IMR-90 (cell line): Measurements from ENCODE around the gene EVI2A. TPM values are rescaled to one million over a fixed set of nuclear protein-coding genes. Genes with fewer than 3 reads are reported as not detected.
A peak's percentile ranks its signal among the peaks of the same experiment; 100 is the strongest.

Experiments used
- ATAC-seq: fragments of 200-7000 bp; cut with Tn5 transposase; 2 replicates; pipeline ENCODE4 v1.9.1; 2020; ENCODE audit warnings: low read depth, mild to moderate bottlenecking, moderate library complexity
- BruUV-seq: library from RNA; stranded (reverse); fragments of 400-500 nt; replicated peaks from 2 replicates; lab custom pipeline; 2021; lab: Mats Ljungman, UMichigan
- CTCF ChIA-PET: fragments of 300-600 bp; formaldehyde crosslinking; extraction: SDS; loops from one replicate; lab custom pipeline; 2021; ENCODE audit warnings: antibody characterized with exemption; lab: Yijun Ruan, JAX
- POLR2A ChIA-PET: fragments of 300-600 bp; sonication (Branson Sonifier 250); formaldehyde crosslinking; loops from one replicate; lab custom pipeline; 2022; ENCODE audit warnings: antibody characterized with exemption; ENCODE audit not compliant: unreplicated experiment; lab: Charles Lee
- DNase-seq: peaks from one replicate; pipeline ENCODE4 v3.0.0; 2013
- H2AFZ ChIP-seq: replicated peaks from 2 replicates; pipeline ENCODE3; 2013; ENCODE audit warnings: low read length, mild to moderate bottlenecking; ENCODE audit not compliant: poor library complexity
- H2AK5ac ChIP-seq: 2 replicates; pipeline ENCODE4 v1.6.1; 2013; ENCODE audit warnings: low read depth, low read length, inconsistent platforms
- H2AK9ac ChIP-seq: replicated peaks from 2 replicates; pipeline ENCODE3; 2013; ENCODE audit warnings: mild to moderate bottlenecking, low read depth, low read length, moderate library complexity; ENCODE audit not compliant: poor library complexity
- H2BK120ac ChIP-seq: 2 replicates; pipeline ENCODE4 v1.6.1; 2013; ENCODE audit warnings: low read depth, low read length, inconsistent platforms
- H2BK15ac ChIP-seq: 3 replicates; pipeline ENCODE4 v1.6.1; 2013; ENCODE audit warnings: low read depth, low read length, inconsistent platforms
- H2BK20ac ChIP-seq: 2 replicates; pipeline ENCODE4 v1.6.1; 2013; ENCODE audit warnings: low read depth, mild to moderate bottlenecking, inconsistent platforms, low read length, moderate library complexity
- H2BK5ac ChIP-seq: 2 replicates; pipeline ENCODE4 v1.6.1; 2013; ENCODE audit warnings: mild to moderate bottlenecking, low read depth, low read length, inconsistent platforms; ENCODE audit not compliant: poor library complexity, severe bottlenecking
- H3K14ac ChIP-seq: replicated peaks from 2 replicates; pipeline ENCODE4 v1.6.1; 2013; ENCODE audit warnings: low read depth, low read length, inconsistent platforms
- H3K18ac ChIP-seq: 2 replicates; pipeline ENCODE4 v1.6.1; 2013; ENCODE audit warnings: low read depth, low read length, control low read depth
- H3K23ac ChIP-seq: 2 replicates; pipeline ENCODE4 v1.6.1; 2013; ENCODE audit warnings: low read depth, low read length, inconsistent platforms
- H3K27ac ChIP-seq: 2 replicates; pipeline ENCODE4 v1.5.1; 2013; ENCODE audit warnings: mild to moderate bottlenecking, control low read depth, low read length; ENCODE audit not compliant: insufficient read depth
- H3K27me3 ChIP-seq: 2 replicates; pipeline ENCODE4 v1.6.1; 2013; ENCODE audit warnings: low read length; ENCODE audit not compliant: control insufficient read depth, insufficient read depth
- H3K36me3 ChIP-seq: 2 replicates; pipeline ENCODE4 v1.6.1; 2013; ENCODE audit warnings: low read length, mixed read lengths; ENCODE audit not compliant: control insufficient read depth, insufficient read depth
- H3K4ac ChIP-seq: 2 replicates; pipeline ENCODE4 v1.6.1; 2013; ENCODE audit warnings: low read depth, low read length, inconsistent platforms
- H3K4me1 ChIP-seq: 2 replicates; pipeline ENCODE4 v1.6.1; 2013; ENCODE audit warnings: low read length, mixed read lengths; ENCODE audit not compliant: control insufficient read depth, insufficient read depth
- H3K4me2 ChIP-seq: 2 replicates; pipeline ENCODE4 v1.6.1; 2013; ENCODE audit warnings: low read depth, mild to moderate bottlenecking, control low read depth, low read length, moderate library complexity
- H3K4me3 ChIP-seq: 2 replicates; pipeline ENCODE4 v1.5.1; 2013; ENCODE audit warnings: low read depth, mild to moderate bottlenecking, control low read depth, low read length, moderate library complexity; ENCODE audit not compliant: insufficient read depth
- H3K56ac ChIP-seq: 2 replicates; pipeline ENCODE4 v1.6.1; 2013; ENCODE audit warnings: low read length, inconsistent platforms; ENCODE audit not compliant: insufficient read depth; ENCODE audit errors: extremely low read depth
- H3K79me1 ChIP-seq, 2 experiments: 2 replicates each; pipeline ENCODE4 v1.6.1; 2013; ENCODE audit warnings: low read length in 2 of 2, inconsistent platforms in 1 of 2, low read depth in 1 of 2
- H3K9ac ChIP-seq: 2 replicates; pipeline ENCODE4 v1.6.1; 2013; ENCODE audit warnings: low read depth, low read length, control low read depth
- H3K9me1 ChIP-seq: 2 replicates; pipeline ENCODE4 v1.6.1; 2013; ENCODE audit warnings: low read length, inconsistent platforms; ENCODE audit not compliant: insufficient read depth
- H3K9me3 ChIP-seq: 2 replicates; pipeline ENCODE4 v1.6.1; 2013; ENCODE audit warnings: low read length; ENCODE audit not compliant: control insufficient read depth, insufficient read depth
- H4K20me1 ChIP-seq: 2 replicates; pipeline ENCODE4 v1.6.1; 2013; ENCODE audit warnings: low read length, inconsistent platforms; ENCODE audit not compliant: insufficient read depth
- H4K5ac ChIP-seq: 2 replicates; pipeline ENCODE4 v1.6.1; 2013; ENCODE audit warnings: mild to moderate bottlenecking, low read depth, low read length, control low read depth
- H4K8ac ChIP-seq, 2 experiments: 2 replicates each; pipeline ENCODE4 v1.6.1; 2013; ENCODE audit warnings: low read depth in 2 of 2, low read length in 2 of 2, control low read depth in 1 of 2, inconsistent platforms in 1 of 2
- H4K91ac ChIP-seq: 2 replicates; pipeline ENCODE4 v1.6.1; 2013; ENCODE audit warnings: low read depth, low read length, inconsistent platforms; ENCODE audit not compliant: insufficient read depth
- BHLHE40 ChIP-seq: fragments of 150-350 bp; IDR thresholded peaks from 2 replicates; pipeline ENCODE4 v1.6.1; 2016; ENCODE audit warnings: mild to moderate bottlenecking, low read depth, low read length
- CTCF ChIP-seq: conservative IDR thresholded peaks from 2 replicates; pipeline ENCODE4 v1.5.1; 2012; ENCODE audit warnings: mild to moderate bottlenecking, low read depth, low read length, improper control_type of control experiment
- MAFK ChIP-seq: IDR thresholded peaks from 2 replicates; pipeline ENCODE4 v1.6.1; 2012; ENCODE audit warnings: low read depth, low read length, improper control_type of control experiment
- dilution Hi-C: fragments of 300-500 bp; cut with HindIII; formaldehyde crosslinking; loops from one replicate; pipeline ENCODE4 v1.14.3; 2018; ENCODE audit warnings: low sequenced_read_pairs; ENCODE audit not compliant: unreplicated experiment
- in situ Hi-C: fragments of 300-500 bp; cut with MboI; formaldehyde crosslinking; loops from 3 replicates; pipeline ENCODE4 v1.14.3; 2019; ENCODE audit warnings: low sequenced_read_pairs, inconsistent platforms, mixed read lengths
- intact Hi-C: fragments of 100-400 bp; cut with micrococcal nuclease; formaldehyde crosslinking; loops from 2 replicates; pipeline ENCODE4 v1.10.0; 2022
- polyA plus RNA-seq, 3 experiments: library from polyadenylated mRNA; depleted of rRNA; stranded (reverse); fragments of >200 nt; gene quantifications; 2 replicates each; pipeline ENCODE4 v1.2.3, GENCODE V29; 2012; ENCODE audit warnings: low replicate concordance in 1 of 3
- total RNA-seq: library from RNA; depleted of rRNA; stranded (reverse); fragments of >200 nt; gene quantifications from 2 replicates; pipeline ENCODE4 v1.2.3, GENCODE V29; 2012

The EVI2A gene
- total and polyA plus RNA-seq, 2 of the 4 experiments (the other 2 are of a cell fraction) = 0.50 to 0.90 TPM

GRCh38 chr17:31323551-31323950, 2.1 kb upstream of the EVI2A start:
- Histone ChIP-seq H3K9me1 (peaks cover 4% of the 10 kb centered on the region), H3K36me3 (peaks cover 12% of the 10 kb centered on the region), H2AK5ac (no peak overlapping the region), H3K27me3 (no peaks in the 10 kb centered on the region), H3K9ac (no peak overlapping the region), H3K4me3 (no peak overlapping the region), H2BK20ac (no peak overlapping the region; the same call in 1 of the 2 replicates), H4K8ac (no peak overlapping the region; a peak in 1 of 4 replicates), H3K4me1 (peaks cover 8% of the 10 kb centered on the region), H3K23ac (no peak overlapping the region), H2BK15ac (peak overlapping the region; percentile 10; the same call in 1 of the 3 replicates), H3K4me2 (no peak overlapping the region), H3K18ac (no peak overlapping the region), H3K9me3 (no peaks in the 10 kb centered on the region), H3K79me1 (peaks cover 3 to 35% of the 10 kb centered on the region in 2 experiments; a peak in 2 of 4 replicates), H4K5ac (no peak overlapping the region), H3K4ac (no peak overlapping the region), H2BK5ac (no peak overlapping the region), H4K20me1 (no peaks in the 10 kb centered on the region; the same call in 1 of the 2 replicates), H2AFZ (no peak overlapping the region), H2BK120ac (no peak overlapping the region), H3K14ac (peak overlapping the region; percentile 44; the same call in 1 of the 2 replicates), H3K56ac (no peak overlapping the region), H3K27ac (no peak overlapping the region), H4K91ac (no peak overlapping the region), H2AK9ac (no peak overlapping the region)
- intact Hi-C loops = no loop called here
- CTCF ChIA-PET = no interaction called here
- DNase-seq (no peak), ATAC-seq (no peak)
- in situ Hi-C loops = no loop called here
- no TSS peak for BruUV-seq
- dilution Hi-C loops = no loop called here
- TF ChIP-seq MAFK = no peak
- no peak for TF ChIP-seq BHLHE40
- TF ChIP-seq CTCF = no peak
- POLR2A ChIA-PET = no interaction called here
